ENCODE measurements around the gene PLEKHH2. TPM values are rescaled to one million over a fixed set of nuclear protein-coding genes. Genes with fewer than 3 reads are reported as not detected.

Gene PLEKHH2
- 27.0 and 33.1 TPM in 2 replicates for total RNA-seq

DNA sequence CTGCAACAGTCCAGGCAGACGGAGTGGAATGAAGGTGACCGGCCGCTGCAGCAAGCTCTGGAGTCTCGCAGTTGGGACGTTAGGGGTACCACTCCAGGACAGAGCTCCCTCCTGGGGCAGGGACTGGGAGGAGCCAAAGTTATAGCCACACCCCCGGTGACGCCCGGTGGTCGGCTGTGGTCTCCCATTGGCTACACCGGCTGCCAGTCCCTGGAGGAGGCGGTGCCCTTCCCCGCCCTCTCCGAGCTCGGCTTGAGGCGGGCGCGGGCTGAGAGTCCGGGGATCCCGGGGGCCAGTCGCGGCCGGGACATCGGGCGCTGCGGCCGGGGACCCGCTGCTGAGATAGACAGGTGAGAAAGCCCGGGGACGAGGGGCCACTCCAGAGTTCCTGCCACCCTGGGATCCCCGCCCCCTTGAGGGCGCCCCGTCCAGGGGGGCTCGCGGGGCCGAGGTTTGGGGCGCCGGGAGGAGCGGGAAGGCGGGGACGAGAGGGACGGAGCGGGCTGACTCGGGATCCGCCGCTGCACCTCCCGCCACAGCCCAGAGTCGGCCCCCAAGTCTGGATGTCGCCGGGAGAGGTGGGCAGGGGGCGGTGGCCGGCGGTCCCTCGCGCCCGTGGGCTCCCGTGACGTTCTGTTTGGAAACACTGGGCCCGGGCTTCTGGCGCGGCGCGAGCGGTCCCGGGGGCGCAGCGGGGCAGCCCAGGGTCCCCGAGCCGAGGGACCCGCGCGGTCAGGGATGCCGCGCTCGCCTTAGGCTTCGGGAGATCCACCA is at the start of gene PLEKHH2:
PLEKHH2 (plus strand) TSS at position 231 of the 774 bp plus-strand sequence. CDS start 7,414 bp downstream, outside the sequence.

DNA sequence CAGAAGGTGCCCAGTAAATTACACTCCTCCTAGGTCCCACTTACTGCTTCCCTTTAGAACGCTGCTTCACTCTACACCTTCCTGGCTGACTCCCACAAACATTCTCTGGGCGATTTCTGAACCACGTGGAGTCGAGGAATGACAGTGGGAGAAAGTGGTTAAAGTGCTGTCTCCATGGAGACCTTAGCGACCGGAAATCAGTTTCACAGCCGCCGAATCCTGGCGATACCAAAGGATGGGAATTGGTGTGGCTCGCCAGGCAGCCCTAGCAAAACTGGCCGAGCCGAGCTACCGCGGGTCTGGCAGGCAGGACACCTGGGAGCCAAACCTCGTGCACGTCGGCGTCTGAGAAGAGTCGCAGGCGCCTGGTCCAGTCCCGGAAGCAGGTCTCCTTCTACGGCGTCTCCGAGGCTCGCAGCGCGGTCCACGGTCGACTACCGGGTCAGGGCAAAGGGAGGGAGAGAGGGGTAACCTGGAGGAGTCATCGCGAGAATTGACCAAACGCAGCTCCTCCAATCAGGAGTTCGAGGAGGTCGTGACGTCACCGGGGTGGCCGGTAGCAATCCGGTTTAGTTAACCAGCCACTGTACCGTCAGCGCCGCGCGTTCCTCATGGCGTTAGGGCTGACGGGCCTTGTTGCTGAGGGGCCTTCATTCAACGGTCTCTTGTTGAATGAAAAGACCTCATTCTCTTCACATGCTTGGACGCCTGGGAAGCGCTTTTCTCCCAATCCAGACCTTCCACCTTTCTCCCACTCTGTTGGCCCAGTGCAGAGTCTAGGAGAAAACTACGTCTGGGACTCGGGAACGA is 41.3 kb upstream of the PLEKHH2 start, which contains the start of gene THADA:
THADA (minus strand) TSS at position 436 of the 810 bp plus-strand sequence. CDS start 3,646 bp downstream, outside the sequence.

DNA sequence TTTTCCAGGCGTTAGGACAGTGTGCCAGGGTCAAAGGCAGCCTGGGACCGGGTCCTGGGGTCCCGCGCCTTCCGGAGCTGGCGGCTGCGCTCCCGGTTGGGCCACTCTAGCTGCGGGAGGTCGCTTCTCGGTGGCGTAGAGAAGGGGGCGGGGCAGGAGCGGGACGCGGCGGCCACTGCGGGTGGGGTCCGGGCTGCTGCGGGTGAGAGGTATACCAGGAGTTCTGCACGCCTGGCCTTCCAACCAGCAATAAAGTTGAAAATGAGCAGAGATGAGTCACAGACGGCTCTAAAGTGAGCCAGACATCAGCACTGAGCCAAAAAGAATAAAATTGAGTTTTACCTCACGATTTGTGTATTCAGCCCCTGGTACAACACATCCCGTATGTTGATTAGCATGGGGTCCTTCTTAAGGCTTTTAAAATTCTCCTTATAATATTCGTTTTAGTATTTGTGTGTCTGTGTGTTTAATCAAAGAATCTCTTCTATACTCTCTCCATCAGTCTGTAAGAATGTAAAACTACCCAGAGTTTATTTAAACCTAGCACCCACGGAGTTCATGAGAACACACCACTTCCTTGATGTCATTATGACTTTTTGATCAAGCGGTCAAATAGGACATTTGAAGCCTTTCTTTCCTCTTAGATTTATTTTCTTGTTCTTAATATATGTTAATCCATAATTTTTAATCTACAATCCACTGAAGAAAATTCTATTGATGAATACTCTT is 39.4 kb downstream of the PLEKHH2 start, which contains the start of gene C1GALT1C1L:
C1GALT1C1L (minus strand) TSS at position 108 of the 729 bp plus-strand sequence; CDS start at position 1, 107 bp downstream.

DNA sequence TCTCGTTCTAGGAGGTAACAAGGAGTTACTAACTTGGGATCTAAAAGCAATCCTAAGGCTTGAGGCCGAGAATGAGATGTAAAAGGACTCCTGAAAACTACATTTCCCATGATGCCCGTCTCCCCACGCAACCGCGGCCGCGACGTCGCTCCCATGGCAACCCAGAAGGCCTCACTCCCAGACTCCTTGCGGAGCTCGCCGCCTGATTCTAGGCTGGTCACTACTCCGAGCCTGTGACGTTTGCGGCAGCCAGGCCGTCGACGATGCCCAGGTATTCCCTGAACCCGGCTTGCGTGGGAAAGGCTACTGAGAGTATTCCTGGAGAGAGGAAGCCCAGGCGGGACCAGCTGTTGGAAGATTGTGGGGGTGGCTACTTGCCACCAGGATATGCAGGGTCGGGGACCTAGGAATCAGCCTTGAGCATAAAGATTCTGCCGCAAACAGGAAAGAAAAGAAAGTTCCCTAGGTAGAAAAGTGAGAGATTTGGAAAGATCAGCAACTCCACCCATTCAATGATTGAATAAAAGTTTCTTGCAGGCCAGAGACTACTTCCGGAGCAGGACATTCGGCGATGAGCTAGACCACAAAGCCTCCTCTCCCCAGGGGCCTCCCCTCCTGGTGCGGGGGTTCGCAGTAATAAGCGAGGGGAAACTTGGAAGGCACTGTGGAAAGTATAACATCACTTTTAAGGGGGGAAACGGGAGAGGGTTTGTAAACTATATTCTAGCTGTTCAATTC is 137.0 kb downstream of the PLEKHH2 start, which contains the start of gene DYNC2LI1:
DYNC2LI1 (plus strand) TSS at position 164 of the 738 bp plus-strand sequence; CDS start at position 264, 100 bp downstream.

Small RNAs within 50 kb of the gene (small RNA-seq; reads per million reads assigned to genes)
- gene RF00019 (not detected), gene RN7SKP66 (not detected)

Other genes with a start within 250 kb of the PLEKHH2 start
- 39.1 and 49.1 TPM in 2 replicates for gene THADA, start 41.2 kb upstream of the PLEKHH2 start, total RNA-seq
- gene C1GALT1C1L, start 39.2 kb downstream of the PLEKHH2 start, total RNA-seq: 0.76 and 1.8 TPM in 2 replicates
- 32.7 and 40.0 TPM in 2 replicates for gene DYNC2LI1, start 136.8 kb downstream of the PLEKHH2 start, total RNA-seq
- not detected in 2 replicates for gene ABCG5, start 201.6 kb downstream of the PLEKHH2 start, total RNA-seq
- gene ABCG8, start 201.7 kb downstream of the PLEKHH2 start, total RNA-seq: not detected in 2 replicates

All from articular chondrocyte of knee joint (primary cell).